Activated T-helper 2 cell treated with anti-CD3 and anti-CD28 coated beads, Interferon-gamma antibody, Interleukin-2, Interleukin-4, amounts not matched to agents 10 μg/mL and 5 μg/mL and 100 μg/mL, durations not matched to agents 14 hours and 24 hours and 36 hours (primary cell): Measurements from ENCODE around the gene CMPK1. TPM values are rescaled to one million over a fixed set of nuclear protein-coding genes. Genes with fewer than 3 reads are reported as not detected.

ENCODE experiments used
- DNase-seq: peaks from one replicate; pipeline ENCODE4 v3.0.0; 2021; ENCODE audit warnings: low spot score
- H3K27ac Mint-ChIP-seq: one replicate; pipeline ENCODE4 v1.8.0; 2021; ENCODE audit warnings: mixed read lengths
- H3K27me3 Mint-ChIP-seq: one replicate; pipeline ENCODE4 v1.8.0; 2021; ENCODE audit warnings: low read depth, mixed read lengths
- H3K36me3 Mint-ChIP-seq: one replicate; pipeline ENCODE4 v1.8.0; 2021; ENCODE audit warnings: low read depth, mixed read lengths
- H3K4me1 Mint-ChIP-seq: one replicate; pipeline ENCODE4 v1.8.0; 2021; ENCODE audit warnings: low read depth, mixed read lengths
- H3K4me3 Mint-ChIP-seq: one replicate; pipeline ENCODE4 v1.8.0; 2021; ENCODE audit warnings: low read depth, mild to moderate bottlenecking, moderate library complexity, mixed read lengths
- H3K9me3 Mint-ChIP-seq: one replicate; pipeline ENCODE4 v1.8.0; 2021; ENCODE audit warnings: mixed read lengths
- intact Hi-C: fragments of 100-400 bp; cut with micrococcal nuclease; formaldehyde crosslinking; loops from one replicate; pipeline ENCODE4 v1.15.1; 2023
- total RNA-seq: library from RNA; stranded (reverse); gene quantifications from 2 replicates; pipeline ENCODE4 v1.2.3, GENCODE V29; 2022

The CMPK1 gene
- total RNA-seq, 1 donor from 2014 or later = 109 TPM

GRCh38 chr1:47348246-47348645, 14.7 kb downstream of the CMPK1 start:
- H3K4me3 Mint-ChIP-seq = no peak overlapping the region
- no peak for DNase-seq
- intact Hi-C loops = no loop called here

GRCh38 chr1:47351305-47351704, 17.7 kb downstream of the CMPK1 start:
- no peak for DNase-seq
- Mint-ChIP-seq H3K36me3 (peaks cover 26% of the 10 kb centered on the region), H3K9me3 (no peaks in the 10 kb centered on the region), H3K27ac (peak overlapping the region; percentile 79), H3K27me3 (no peaks in the 10 kb centered on the region), H3K4me1 (peaks cover 14% of the 10 kb centered on the region), H3K4me3 (no peak overlapping the region)
- intact Hi-C loops = loop anchor here (1.0 kb wide), 1 partner anchor 62 kb away; no protein-coding TSS in a partner anchor

More at GRCh38 chr1:47348246-47348645, 14.7 kb downstream of the CMPK1 start:
- Mint-ChIP-seq H3K4me1 (peaks cover 14% of the 10 kb centered on the region), H3K36me3 (peaks cover 35% of the 10 kb centered on the region), H3K9me3 (no peaks in the 10 kb centered on the region), H3K27ac (no peak overlapping the region), H3K27me3 (no peaks in the 10 kb centered on the region)

GRCh38 chr1:47361380-47361779, 27.8 kb downstream of the CMPK1 start:
- intact Hi-C loops = no loop called here
- Mint-ChIP-seq H3K4me3 (no peak overlapping the region), H3K4me1 (peaks cover 2% of the 10 kb centered on the region), H3K9me3 (no peaks in the 10 kb centered on the region), H3K27me3 (no peaks in the 10 kb centered on the region), H3K27ac (no peak overlapping the region), H3K36me3 (peaks cover 3% of the 10 kb centered on the region)
- no peak for DNase-seq

GRCh38 chr1:47362828-47363227, 29.2 kb downstream of the CMPK1 start:
- Mint-ChIP-seq H3K27me3 (no peaks in the 10 kb centered on the region), H3K9me3 (no peaks in the 10 kb centered on the region), H3K4me3 (no peak overlapping the region), H3K4me1 (peaks cover 2% of the 10 kb centered on the region), H3K27ac (no peak overlapping the region), H3K36me3 (peaks cover 3% of the 10 kb centered on the region)
- intact Hi-C loops = no loop called here
- DNase-seq = no peak

- H3K4me3 Mint-ChIP-seq = no peak overlapping the region
- no peaks in the 10 kb centered on the region for H3K27me3 Mint-ChIP-seq
- DNase-seq = no peak
- peaks cover 2% of the 10 kb centered on the region for H3K4me1 Mint-ChIP-seq
- H3K9me3 Mint-ChIP-seq = no peaks in the 10 kb centered on the region
- no peak overlapping the region for H3K27ac Mint-ChIP-seq
- peaks cover 34% of the 10 kb centered on the region for H3K36me3 Mint-ChIP-seq
- intact Hi-C loops = no loop called here
Observed at GRCh38 chr1:47367651-47368050, 34.1 kb downstream of the CMPK1 start.

DNA sequence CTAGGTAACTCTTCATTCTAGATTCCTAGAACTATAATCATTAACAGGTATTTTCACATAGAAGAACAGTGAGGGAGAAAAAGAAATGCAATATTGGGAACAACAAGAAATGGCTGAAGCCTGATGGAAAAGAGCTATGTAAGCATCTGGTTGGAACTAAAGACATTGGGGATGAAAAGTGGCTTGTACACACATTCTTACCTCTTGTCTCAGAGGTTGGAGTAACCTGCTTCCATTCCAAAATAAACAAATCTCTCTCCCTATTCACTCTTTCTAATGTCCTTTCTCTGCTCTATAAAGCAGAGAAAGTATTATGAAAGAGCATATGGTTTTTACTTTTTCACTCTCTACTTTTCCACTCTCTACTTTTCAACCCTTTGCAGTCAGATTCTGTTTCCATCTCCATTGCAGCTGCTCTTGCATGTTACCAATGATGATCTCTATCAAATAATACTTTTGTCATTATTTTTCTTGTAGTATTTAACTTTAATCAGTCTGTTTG, 37.5 kb downstream of the CMPK1 start:
- intact Hi-C loops = no loop called here
- H3K36me3 Mint-ChIP-seq = peaks cover 51% of the 10 kb centered on the region

DNA sequence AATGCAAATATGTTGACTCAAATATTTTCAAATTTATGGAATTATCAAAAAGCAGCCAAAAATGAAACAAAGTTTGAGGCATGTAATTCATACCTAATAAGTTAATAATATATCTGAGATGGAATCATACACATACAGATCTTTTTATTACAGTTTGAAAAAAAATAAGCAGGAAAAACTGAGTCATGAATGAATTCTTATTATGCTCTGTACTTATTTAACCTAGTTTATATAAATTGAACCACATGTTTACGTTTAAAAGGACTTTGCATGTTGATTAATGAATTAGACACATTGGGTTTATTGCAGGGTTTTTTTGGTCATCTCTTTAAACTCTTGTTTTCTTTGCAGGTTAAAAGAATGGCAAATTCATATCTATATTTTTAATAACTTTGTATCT, 40.9 kb downstream of the CMPK1 start:
- H3K9me3 Mint-ChIP-seq = no peaks in the 10 kb centered on the region
- no peaks in the 10 kb centered on the region for H3K4me1 Mint-ChIP-seq
- no peak overlapping the region for H3K4me3 Mint-ChIP-seq
- peaks cover 55% of the 10 kb centered on the region for H3K36me3 Mint-ChIP-seq
- H3K27me3 Mint-ChIP-seq = no peaks in the 10 kb centered on the region
- no peak for DNase-seq
- intact Hi-C loops = no loop called here
- H3K27ac Mint-ChIP-seq = no peak overlapping the region

More for the DNA sequence above, 37.5 kb downstream of the CMPK1 start:
- Mint-ChIP-seq H3K9me3 (no peaks in the 10 kb centered on the region), H3K27ac (peak overlapping the region; percentile 30), H3K4me1 (no peaks in the 10 kb centered on the region), H3K27me3 (no peaks in the 10 kb centered on the region), H3K4me3 (no peak overlapping the region)
- DNase-seq = no peak

DNA sequence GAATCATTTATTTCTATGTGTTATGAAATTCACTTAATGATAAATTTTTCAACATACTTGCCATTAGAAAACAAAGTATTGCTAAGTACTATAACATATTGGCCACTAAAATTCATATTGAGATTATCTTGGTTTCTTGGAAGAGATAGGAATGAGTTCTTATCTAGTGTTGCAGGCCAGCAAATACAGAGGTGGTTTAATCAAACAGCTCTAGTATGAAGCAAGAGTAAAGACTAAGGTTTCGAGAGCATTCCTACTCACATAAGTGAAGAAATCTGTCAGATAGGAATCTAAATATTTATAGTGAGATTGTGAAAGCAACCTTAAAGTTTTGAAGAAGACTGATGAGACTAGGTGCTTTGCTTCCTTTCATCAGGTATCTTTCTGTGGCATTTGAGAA, 44.6 kb downstream of the CMPK1 start:
- intact Hi-C loops = no loop called here
- H3K9me3 Mint-ChIP-seq = no peaks in the 10 kb centered on the region

GRCh38 chr1:47380699-47381098, 47.1 kb downstream of the CMPK1 start:
- Mint-ChIP-seq H3K9me3 (no peaks in the 10 kb centered on the region), H3K27me3 (no peaks in the 10 kb centered on the region), H3K4me3 (no peak overlapping the region), H3K27ac (no peak overlapping the region), H3K36me3 (peaks cover 32% of the 10 kb centered on the region), H3K4me1 (no peaks in the 10 kb centered on the region)
- intact Hi-C loops = no loop called here
- DNase-seq = no peak

More for the DNA sequence above, 44.6 kb downstream of the CMPK1 start:
- no peaks in the 10 kb centered on the region for H3K27me3 Mint-ChIP-seq
- DNase-seq = no peak
- no peak overlapping the region for H3K4me3 Mint-ChIP-seq
- peaks cover 49% of the 10 kb centered on the region for H3K36me3 Mint-ChIP-seq
- no peak overlapping the region for H3K27ac Mint-ChIP-seq
- H3K4me1 Mint-ChIP-seq = no peaks in the 10 kb centered on the region

- Mint-ChIP-seq H3K27me3 (no peaks in the 10 kb centered on the region), H3K9me3 (no peaks in the 10 kb centered on the region), H3K27ac (no peak overlapping the region), H3K4me3 (no peak overlapping the region), H3K4me1 (no peaks in the 10 kb centered on the region), H3K36me3 (peaks cover 27% of the 10 kb centered on the region)
- intact Hi-C loops = no loop called here
- no peak for DNase-seq
Observed at GRCh38 chr1:47382399-47382983, 48.9 kb downstream of the CMPK1 start.

DNA sequence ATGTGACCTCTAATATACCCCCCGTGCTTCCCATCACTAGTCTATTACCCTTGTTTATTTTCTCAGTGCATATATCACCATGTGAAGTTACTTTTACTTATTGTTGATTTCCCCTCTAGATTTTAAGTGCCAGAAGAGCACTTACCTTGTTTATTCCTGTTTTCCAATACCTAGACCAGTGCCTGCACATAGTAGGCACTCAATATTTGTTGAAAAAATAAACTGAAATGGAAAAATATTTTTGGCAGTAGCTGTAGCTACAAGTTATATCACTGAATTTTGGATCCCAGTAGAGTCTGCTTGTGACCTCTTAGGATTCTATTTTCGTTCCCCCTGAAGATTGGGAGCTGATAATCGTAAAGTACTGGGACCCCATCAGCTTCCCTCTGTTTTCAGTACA, 50.5 kb downstream of the CMPK1 start:
- peaks cover 22% of the 10 kb centered on the region for H3K36me3 Mint-ChIP-seq
- H3K9me3 Mint-ChIP-seq = no peaks in the 10 kb centered on the region
- intact Hi-C loops = no loop called here
- H3K27ac Mint-ChIP-seq = no peak overlapping the region
- no peak for DNase-seq
- H3K4me1 Mint-ChIP-seq = no peaks in the 10 kb centered on the region
- H3K4me3 Mint-ChIP-seq = no peak overlapping the region
- H3K27me3 Mint-ChIP-seq = peaks cover 3% of the 10 kb centered on the region

DNA sequence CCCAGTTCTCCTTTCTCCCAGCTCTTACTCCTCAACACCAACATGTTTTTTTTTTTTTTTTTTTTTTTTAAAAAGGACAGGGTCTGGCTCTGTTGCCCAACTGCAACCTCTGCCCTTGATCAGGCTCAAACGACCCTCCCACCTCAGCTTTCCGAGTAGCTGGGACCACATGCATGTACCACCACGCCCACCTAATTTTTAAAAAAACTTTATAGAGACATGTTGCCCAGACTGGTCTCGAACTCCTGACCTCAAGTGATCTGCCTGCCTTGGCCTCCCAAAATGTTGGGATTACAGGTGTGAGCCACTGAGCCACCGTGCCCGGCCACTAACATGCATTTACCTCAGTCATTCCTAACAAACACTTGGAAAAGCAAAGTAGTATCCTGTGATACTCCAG, 51.4 kb downstream of the CMPK1 start:
- H3K27me3 Mint-ChIP-seq = peaks cover 4% of the 10 kb centered on the region
- H3K27ac Mint-ChIP-seq = no peak overlapping the region
- intact Hi-C loops = loop anchor here (5.0 kb wide), 1 partner anchor 47 kb away; no protein-coding TSS in a partner anchor
- no peaks in the 10 kb centered on the region for H3K9me3 Mint-ChIP-seq
- DNase-seq = no peak
- H3K4me1 Mint-ChIP-seq = no peaks in the 10 kb centered on the region
- H3K4me3 Mint-ChIP-seq = no peak overlapping the region
- H3K36me3 Mint-ChIP-seq = peaks cover 15% of the 10 kb centered on the region

DNA sequence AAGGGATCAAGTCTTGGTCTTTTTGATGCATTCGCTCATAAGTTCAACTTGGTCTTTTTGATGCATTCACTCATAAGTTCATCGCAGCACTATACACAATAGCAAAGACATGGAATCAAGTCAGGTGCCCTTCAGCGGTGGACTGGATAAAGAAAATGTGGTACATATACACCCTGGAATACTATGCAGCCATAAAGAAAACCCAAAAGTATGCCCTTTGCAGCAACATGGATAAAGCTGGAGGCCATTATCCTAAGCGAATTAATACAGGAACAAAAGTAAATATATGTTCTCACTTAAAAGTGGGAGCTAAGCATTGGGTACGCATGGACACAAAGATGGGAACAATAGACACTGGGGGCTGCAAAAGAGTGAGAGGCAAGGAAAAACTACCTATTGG, 52.7 kb downstream of the CMPK1 start:
- no peak overlapping the region for H3K4me3 Mint-ChIP-seq
- H3K36me3 Mint-ChIP-seq = peaks cover 10% of the 10 kb centered on the region
- H3K9me3 Mint-ChIP-seq = no peaks in the 10 kb centered on the region
- peaks cover 8% of the 10 kb centered on the region for H3K27me3 Mint-ChIP-seq
- H3K4me1 Mint-ChIP-seq = no peaks in the 10 kb centered on the region
- intact Hi-C loops = loop anchor here (5.0 kb wide), 1 partner anchor 46 kb away; no protein-coding TSS in a partner anchor
- no peak for DNase-seq
- H3K27ac Mint-ChIP-seq = no peak overlapping the region
